GM19240 (cell line): ENCODE results near the gene CSF1.

ENCODE experiments used
- DNase-seq: peaks from one replicate; pipeline ENCODE4 v3.0.0; 2011; ENCODE audit warnings: low spot score; ENCODE audit not compliant: insufficient read length

CSF1 gene

DNA sequence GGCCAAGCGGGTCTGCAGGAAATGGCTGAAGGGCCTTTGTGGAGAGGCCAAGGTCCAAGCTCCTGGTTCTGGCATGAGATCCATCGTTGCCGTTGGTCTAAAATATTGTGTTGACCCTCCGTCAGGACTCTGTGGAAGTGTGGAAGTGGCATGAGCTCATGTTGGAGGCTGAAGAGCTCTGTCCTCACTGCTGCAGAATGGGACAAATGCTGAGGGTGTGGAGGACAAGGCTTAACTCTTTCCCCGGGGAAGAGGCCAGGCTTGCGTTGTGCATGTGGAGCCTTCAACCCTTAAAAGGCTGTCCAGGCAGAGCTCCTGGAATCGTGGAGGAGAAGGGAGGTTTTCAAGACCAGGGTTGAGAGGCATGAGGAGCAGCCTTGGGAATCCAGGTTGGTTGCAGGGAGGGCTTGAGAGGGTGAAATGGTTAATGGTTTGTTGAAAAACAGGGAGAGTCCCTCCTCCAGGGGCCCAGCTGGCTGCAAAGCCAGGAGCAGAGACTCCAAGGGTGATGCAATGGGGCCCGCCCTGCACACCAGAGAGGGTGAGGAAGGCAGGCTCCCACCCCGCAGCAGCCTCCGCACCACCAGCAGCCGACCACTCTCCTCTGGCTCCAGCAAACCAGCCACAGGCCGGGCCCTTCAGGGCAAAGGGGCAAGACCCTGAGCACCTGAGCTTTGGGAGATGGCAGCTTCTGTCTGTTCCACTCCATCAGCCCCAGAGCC, 67.2 kb downstream of the CSF1 start:
- DNase-seq = no peak

DNA sequence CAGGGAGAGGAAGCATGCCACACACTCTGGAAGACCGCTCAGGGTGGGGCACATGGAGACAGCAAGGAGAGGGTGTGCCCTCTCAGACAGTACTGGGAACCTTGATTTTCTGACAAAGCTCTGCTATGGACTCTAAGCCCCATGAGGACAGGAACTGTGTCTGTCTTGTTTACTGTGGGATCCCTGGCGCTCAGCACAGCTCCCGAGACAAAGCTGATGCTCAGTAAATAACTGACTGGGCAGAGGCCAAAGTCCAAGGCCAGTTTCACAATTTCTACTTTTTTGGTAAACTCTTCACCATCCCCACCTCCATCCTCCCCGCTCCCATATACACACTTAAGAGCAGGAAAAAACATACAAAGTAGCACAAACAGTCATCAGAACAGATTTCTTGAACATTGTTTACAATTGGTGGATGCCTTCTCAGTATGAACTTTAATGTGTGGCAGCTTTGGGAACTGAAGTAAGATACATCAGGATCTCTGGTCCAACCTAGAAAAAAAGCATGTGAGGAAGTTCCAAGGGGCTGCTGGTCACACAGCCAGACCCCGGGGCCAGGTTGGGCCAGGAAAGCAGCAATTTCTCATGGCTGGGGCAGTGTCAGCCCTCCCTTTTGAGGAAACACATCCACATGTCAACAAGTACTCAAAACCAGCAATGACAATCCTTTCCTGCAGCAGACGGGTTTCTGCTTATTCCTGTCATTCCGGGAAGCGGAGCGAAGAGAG, 68.3 kb downstream of the CSF1 start:
- no peak for DNase-seq

DNA sequence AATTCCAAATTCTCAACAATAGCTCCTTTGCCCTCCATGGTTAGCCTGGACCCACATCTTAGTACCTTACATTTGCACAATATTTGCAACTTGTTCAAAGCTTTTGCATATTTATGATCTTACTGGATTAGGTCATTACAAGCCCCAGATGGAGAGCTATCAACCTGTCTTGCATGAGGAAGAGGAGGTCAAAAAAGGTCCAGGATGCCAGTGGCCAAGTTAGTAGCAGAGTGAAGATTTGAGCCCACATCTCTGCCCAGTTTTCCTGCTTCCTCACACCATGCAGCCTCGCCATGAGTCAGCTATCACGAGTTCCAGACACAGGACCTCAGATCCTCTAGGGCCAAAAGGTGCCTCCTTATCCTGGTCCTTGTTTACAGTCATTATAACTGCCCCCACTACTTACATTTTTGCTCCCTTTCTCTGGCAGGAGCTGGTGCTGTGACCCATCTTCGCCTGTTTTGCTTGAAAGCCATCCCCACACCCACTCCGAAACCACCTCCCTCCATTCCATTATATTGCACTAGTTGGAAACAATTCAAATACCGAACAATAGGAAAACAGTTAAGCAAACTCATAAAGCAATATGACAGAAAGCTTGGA, 68.9 kb downstream of the CSF1 start:
- no peak for DNase-seq
